ENCODE data around the gene RHOBTB1. TPM values are rescaled to one million over a fixed set of nuclear protein-coding genes. Genes with fewer than 3 reads are reported as not detected.

The RHOBTB1 gene
- total RNA-seq, 1 donor from 2014 or later: 21.5 TPM

- no peak for TF ChIP-seq EZH2phosphoT487 (IDR thresholded peaks at IDR 0.05)
- TF ChIP-seq EZH2 (IDR thresholded peaks at IDR 0.05): no peak
- peak; percentile 29 for TF ChIP-seq CTCF (IDR thresholded peaks at IDR 0.05)
- no peak overlapping the region for H3K27ac Mint-ChIP-seq
- Histone ChIP-seq H3K4me2 (no peak overlapping the region), H3K27ac (no peak overlapping the region), H3K79me2 (ENCODE audit: low read depth) (no peaks in the 10 kb centered on the region), H3K9ac (no peak overlapping the region), H3K36me3 (no peaks in the 10 kb centered on the region), H3K9me3 (ENCODE audit: low read depth) (no peaks in the 10 kb centered on the region), H3K4me1 (no peaks in the 10 kb centered on the region), H4K20me1 (ENCODE audit: low read depth) (no peaks in the 10 kb centered on the region), H3K27me3 (no peaks in the 10 kb centered on the region), H2AFZ (replicated peaks) (no peak overlapping the region), H3F3A (ENCODE audit: low read depth) (no peaks in the 10 kb centered on the region), H3K4me3 (no peak overlapping the region)
- H3K4me3 Mint-ChIP-seq: no peak overlapping the region
- peaks cover 14% of the 10 kb centered on the region for H3K9me3 Mint-ChIP-seq
- peaks cover 18% of the 10 kb centered on the region for H3K36me3 Mint-ChIP-seq
- H3K27me3 Mint-ChIP-seq (ENCODE audit: insufficient read depth, low read depth): no peaks in the 10 kb centered on the region
- peaks cover 5% of the 10 kb centered on the region for H3K4me1 Mint-ChIP-seq
- no peak for DNase-seq (ENCODE audit: low spot score)
These were observed 28.0 kb downstream of the RHOBTB1 start for GRCh38 chr10:60916025-60916424.

- no peaks in the 10 kb centered on the region for H3K79me2 ChIP-seq (ENCODE audit: low read depth)
- no peak overlapping the region for H3K4me3 ChIP-seq
- no peak overlapping the region for H3K27ac ChIP-seq
- H3K27ac Mint-ChIP-seq: no peak overlapping the region
- H3K9ac ChIP-seq: no peak overlapping the region
- DNase-seq (ENCODE audit: low spot score): no peak
- H3K4me3 Mint-ChIP-seq: no peak overlapping the region
- H2AFZ ChIP-seq (replicated peaks): no peak overlapping the region
- peaks cover 5% of the 10 kb centered on the region for H3K4me1 Mint-ChIP-seq
- no peak overlapping the region for H3K4me2 ChIP-seq
- TF ChIP-seq CTCF (IDR thresholded peaks at IDR 0.05) (no peak), EZH2 (IDR thresholded peaks at IDR 0.05) (no peak), EZH2phosphoT487 (IDR thresholded peaks at IDR 0.05) (no peak)
- no peaks in the 10 kb centered on the region for H3K4me1 ChIP-seq
- no peaks in the 10 kb centered on the region for H3K27me3 Mint-ChIP-seq (ENCODE audit: insufficient read depth, low read depth)
- H3K36me3 Mint-ChIP-seq: peaks cover 28% of the 10 kb centered on the region
- no peaks in the 10 kb centered on the region for H3K9me3 ChIP-seq (ENCODE audit: low read depth)
- no peaks in the 10 kb centered on the region for H3K36me3 ChIP-seq
- no peaks in the 10 kb centered on the region for H4K20me1 ChIP-seq (ENCODE audit: low read depth)
- peaks cover 14% of the 10 kb centered on the region for H3K9me3 Mint-ChIP-seq
- H3K27me3 ChIP-seq: no peaks in the 10 kb centered on the region
- H3F3A ChIP-seq (ENCODE audit: low read depth): no peaks in the 10 kb centered on the region
These were observed 29.3 kb downstream of the RHOBTB1 start for GRCh38 chr10:60914690-60915141.

- Mint-ChIP-seq H3K27ac (no peak overlapping the region), H3K4me3 (no peak overlapping the region), H3K9me3 (peaks cover 16% of the 10 kb centered on the region), H3K36me3 (peaks cover 36% of the 10 kb centered on the region), H3K27me3 (ENCODE audit: insufficient read depth, low read depth) (no peaks in the 10 kb centered on the region), H3K4me1 (peaks cover 5% of the 10 kb centered on the region)
- H3K4me2 ChIP-seq: no peak overlapping the region
- no peak for DNase-seq (ENCODE audit: low spot score)
- no peak overlapping the region for H3K4me3 ChIP-seq
- H3K27ac ChIP-seq: no peak overlapping the region
- H3K27me3 ChIP-seq: no peaks in the 10 kb centered on the region
- H3K79me2 ChIP-seq (ENCODE audit: low read depth): no peaks in the 10 kb centered on the region
- no peaks in the 10 kb centered on the region for H3K36me3 ChIP-seq
- no peak overlapping the region for H3K9ac ChIP-seq
- no peaks in the 10 kb centered on the region for H4K20me1 ChIP-seq (ENCODE audit: low read depth)
- H2AFZ ChIP-seq (replicated peaks): no peak overlapping the region
- no peaks in the 10 kb centered on the region for H3K9me3 ChIP-seq (ENCODE audit: low read depth)
- H3F3A ChIP-seq (ENCODE audit: low read depth): no peaks in the 10 kb centered on the region
- H3K4me1 ChIP-seq: no peaks in the 10 kb centered on the region
- TF ChIP-seq EZH2 (IDR thresholded peaks at IDR 0.05) (no peak), EZH2phosphoT487 (IDR thresholded peaks at IDR 0.05) (no peak), CTCF (IDR thresholded peaks at IDR 0.05) (no peak)
These were observed 30.3 kb downstream of the RHOBTB1 start for GRCh38 chr10:60913657-60914056.
